ENCODE results near the gene MYF6. TPM values are rescaled to one million over a fixed set of nuclear protein-coding genes. Genes with fewer than 3 reads are reported as not detected.

Gene MYF6
- total and polyA plus RNA-seq, 2 of the 8 experiments (the other 6 are each of a cell fraction or from before 2014, with no cell fraction given), result 0.39 TPM; not detected in 1

GRCh38 chr12:80714055-80714454, 6.6 kb downstream of the MYF6 start (continued):
- TF ChIP-seq PHF8 (conservative IDR thresholded peaks at IDR 0.05; ENCODE audit: low read depth, low read length) (no peak; the same call in 1 of the 2 replicates), EGR1 (IDR thresholded peaks at IDR 0.05; ENCODE audit: borderline replicate concordance, low read depth, low read length) (no peak), KDM5A (IDR thresholded peaks at IDR 0.05; ENCODE audit: low read length) (no peak), TAF7 (optimal IDR thresholded peaks at IDR 0.05; ENCODE audit: borderline replicate concordance, low read depth, low read length) (peak; percentile 22), ZNF274 (IDR thresholded peaks at IDR 0.05; ENCODE audit: borderline replicate concordance, extremely low read depth, low read length) (no peak), POU5F1 (IDR thresholded peaks at IDR 0.05; ENCODE audit: low read depth, low read length) (no peak), TBP (IDR thresholded peaks at IDR 0.05; ENCODE audit: low read depth, low read length) (0 out of 2 replicates have a peak, but pooled peaks have one; percentile 38), CHD1 (IDR thresholded peaks at IDR 0.05; ENCODE audit: low read depth, low read length) (no peak), TEAD4 (IDR thresholded peaks at IDR 0.05; ENCODE audit: low read depth, low read length) (no peak), SP2 (IDR thresholded peaks at IDR 0.05; ENCODE audit: low read length) (no peak), BRCA1 (IDR thresholded peaks at IDR 0.05; ENCODE audit: low read depth, low read length) (no peak), SIRT6 (IDR thresholded peaks at IDR 0.05; ENCODE audit: low read length) (no peak), POLR2AphosphoS5 (IDR thresholded peaks at IDR 0.05; ENCODE audit: low read depth, low read length) (no peak)
- TF ChIP-seq, protein P1, sequence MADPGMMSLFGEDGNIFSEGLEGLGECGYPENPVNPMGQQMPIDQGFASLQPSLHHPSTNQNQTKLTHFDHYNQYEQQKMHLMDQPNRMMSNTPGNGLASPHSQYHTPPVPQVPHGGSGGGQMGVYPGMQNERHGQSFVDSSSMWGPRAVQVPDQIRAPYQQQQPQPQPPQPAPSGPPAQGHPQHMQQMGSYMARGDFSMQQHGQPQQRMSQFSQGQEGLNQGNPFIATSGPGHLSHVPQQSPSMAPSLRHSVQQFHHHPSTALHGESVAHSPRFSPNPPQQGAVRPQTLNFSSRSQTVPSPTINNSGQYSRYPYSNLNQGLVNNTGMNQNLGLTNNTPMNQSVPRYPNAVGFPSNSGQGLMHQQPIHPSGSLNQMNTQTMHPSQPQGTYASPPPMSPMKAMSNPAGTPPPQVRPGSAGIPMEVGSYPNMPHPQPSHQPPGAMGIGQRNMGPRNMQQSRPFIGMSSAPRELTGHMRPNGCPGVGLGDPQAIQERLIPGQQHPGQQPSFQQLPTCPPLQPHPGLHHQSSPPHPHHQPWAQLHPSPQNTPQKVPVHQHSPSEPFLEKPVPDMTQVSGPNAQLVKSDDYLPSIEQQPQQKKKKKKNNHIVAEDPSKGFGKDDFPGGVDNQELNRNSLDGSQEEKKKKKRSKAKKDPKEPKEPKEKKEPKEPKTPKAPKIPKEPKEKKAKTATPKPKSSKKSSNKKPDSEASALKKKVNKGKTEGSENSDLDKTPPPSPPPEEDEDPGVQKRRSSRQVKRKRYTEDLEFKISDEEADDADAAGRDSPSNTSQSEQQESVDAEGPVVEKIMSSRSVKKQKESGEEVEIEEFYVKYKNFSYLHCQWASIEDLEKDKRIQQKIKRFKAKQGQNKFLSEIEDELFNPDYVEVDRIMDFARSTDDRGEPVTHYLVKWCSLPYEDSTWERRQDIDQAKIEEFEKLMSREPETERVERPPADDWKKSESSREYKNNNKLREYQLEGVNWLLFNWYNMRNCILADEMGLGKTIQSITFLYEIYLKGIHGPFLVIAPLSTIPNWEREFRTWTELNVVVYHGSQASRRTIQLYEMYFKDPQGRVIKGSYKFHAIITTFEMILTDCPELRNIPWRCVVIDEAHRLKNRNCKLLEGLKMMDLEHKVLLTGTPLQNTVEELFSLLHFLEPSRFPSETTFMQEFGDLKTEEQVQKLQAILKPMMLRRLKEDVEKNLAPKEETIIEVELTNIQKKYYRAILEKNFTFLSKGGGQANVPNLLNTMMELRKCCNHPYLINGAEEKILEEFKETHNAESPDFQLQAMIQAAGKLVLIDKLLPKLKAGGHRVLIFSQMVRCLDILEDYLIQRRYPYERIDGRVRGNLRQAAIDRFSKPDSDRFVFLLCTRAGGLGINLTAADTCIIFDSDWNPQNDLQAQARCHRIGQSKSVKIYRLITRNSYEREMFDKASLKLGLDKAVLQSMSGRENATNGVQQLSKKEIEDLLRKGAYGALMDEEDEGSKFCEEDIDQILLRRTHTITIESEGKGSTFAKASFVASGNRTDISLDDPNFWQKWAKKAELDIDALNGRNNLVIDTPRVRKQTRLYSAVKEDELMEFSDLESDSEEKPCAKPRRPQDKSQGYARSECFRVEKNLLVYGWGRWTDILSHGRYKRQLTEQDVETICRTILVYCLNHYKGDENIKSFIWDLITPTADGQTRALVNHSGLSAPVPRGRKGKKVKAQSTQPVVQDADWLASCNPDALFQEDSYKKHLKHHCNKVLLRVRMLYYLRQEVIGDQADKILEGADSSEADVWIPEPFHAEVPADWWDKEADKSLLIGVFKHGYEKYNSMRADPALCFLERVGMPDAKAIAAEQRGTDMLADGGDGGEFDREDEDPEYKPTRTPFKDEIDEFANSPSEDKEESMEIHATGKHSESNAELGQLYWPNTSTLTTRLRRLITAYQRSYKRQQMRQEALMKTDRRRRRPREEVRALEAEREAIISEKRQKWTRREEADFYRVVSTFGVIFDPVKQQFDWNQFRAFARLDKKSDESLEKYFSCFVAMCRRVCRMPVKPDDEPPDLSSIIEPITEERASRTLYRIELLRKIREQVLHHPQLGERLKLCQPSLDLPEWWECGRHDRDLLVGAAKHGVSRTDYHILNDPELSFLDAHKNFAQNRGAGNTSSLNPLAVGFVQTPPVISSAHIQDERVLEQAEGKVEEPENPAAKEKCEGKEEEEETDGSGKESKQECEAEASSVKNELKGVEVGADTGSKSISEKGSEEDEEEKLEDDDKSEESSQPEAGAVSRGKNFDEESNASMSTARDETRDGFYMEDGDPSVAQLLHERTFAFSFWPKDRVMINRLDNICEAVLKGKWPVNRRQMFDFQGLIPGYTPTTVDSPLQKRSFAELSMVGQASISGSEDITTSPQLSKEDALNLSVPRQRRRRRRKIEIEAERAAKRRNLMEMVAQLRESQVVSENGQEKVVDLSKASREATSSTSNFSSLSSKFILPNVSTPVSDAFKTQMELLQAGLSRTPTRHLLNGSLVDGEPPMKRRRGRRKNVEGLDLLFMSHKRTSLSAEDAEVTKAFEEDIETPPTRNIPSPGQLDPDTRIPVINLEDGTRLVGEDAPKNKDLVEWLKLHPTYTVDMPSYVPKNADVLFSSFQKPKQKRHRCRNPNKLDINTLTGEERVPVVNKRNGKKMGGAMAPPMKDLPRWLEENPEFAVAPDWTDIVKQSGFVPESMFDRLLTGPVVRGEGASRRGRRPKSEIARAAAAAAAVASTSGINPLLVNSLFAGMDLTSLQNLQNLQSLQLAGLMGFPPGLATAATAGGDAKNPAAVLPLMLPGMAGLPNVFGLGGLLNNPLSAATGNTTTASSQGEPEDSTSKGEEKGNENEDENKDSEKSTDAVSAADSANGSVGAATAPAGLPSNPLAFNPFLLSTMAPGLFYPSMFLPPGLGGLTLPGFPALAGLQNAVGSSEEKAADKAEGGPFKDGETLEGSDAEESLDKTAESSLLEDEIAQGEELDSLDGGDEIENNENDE (IDR thresholded peaks at IDR 0.05; ENCODE audit: insufficient replicate concordance, low read length), result no peak

Data from H1 (cell line).